PC-9 (cell line): ENCODE measurements around the gene UGT1A5.

ENCODE experiments used
- EZH2 ChIP-seq: fragments of 200-600 bp; sonication (generic); IDR thresholded peaks from 2 replicates; pipeline ENCODE4 v1.8.0; 2017; ENCODE audit warnings: antibody characterized with exemption, low read depth
- TF ChIP-seq, protein P1 (sequence below): fragments of 200-600 bp; sonication (generic); conservative IDR thresholded peaks from 2 replicates; pipeline ENCODE4 v1.6.1; 2017; ENCODE audit warnings: mixed run types, antibody characterized with exemption, mild to moderate bottlenecking, moderate library complexity

DNA sequence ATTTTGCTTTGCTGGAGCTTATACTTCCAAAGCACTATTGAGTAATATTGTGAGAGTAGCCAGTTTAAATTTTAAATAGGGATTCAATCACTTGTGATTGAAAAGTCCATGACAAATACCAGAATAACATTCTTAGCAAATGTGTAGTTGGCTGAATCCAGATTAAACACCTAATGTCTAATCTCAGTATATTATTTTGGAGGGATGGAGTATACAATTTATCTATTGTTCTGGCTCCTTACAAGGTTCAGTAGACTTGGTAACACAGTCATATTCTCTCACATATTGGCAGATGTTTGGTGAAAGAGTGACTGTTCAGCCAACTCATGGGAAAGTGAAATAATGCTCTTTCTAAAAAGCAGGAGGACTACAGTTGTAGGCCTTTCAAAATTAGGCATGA, 38.8 kb upstream of the UGT1A5 start:
- TF ChIP-seq, protein P1, sequence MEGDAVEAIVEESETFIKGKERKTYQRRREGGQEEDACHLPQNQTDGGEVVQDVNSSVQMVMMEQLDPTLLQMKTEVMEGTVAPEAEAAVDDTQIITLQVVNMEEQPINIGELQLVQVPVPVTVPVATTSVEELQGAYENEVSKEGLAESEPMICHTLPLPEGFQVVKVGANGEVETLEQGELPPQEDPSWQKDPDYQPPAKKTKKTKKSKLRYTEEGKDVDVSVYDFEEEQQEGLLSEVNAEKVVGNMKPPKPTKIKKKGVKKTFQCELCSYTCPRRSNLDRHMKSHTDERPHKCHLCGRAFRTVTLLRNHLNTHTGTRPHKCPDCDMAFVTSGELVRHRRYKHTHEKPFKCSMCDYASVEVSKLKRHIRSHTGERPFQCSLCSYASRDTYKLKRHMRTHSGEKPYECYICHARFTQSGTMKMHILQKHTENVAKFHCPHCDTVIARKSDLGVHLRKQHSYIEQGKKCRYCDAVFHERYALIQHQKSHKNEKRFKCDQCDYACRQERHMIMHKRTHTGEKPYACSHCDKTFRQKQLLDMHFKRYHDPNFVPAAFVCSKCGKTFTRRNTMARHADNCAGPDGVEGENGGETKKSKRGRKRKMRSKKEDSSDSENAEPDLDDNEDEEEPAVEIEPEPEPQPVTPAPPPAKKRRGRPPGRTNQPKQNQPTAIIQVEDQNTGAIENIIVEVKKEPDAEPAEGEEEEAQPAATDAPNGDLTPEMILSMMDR: no peak
- TF ChIP-seq EZH2: no peak
